Dendritic cell treated with granulocyte-macrophage colony-stimulating factor and Interleukin-4, amounts not matched to agents 40 ng/mL and 50 ng/mL, for 4 days (primary cell): ENCODE results near the gene SULF2.

Source experiments
- H3K27ac Mint-ChIP-seq: one replicate; pipeline ENCODE4 v1.8.0; 2022; ENCODE audit warnings: mild to moderate bottlenecking, mixed read lengths
- H3K27me3 Mint-ChIP-seq: one replicate; pipeline ENCODE4 v1.8.0; 2022; ENCODE audit warnings: mild to moderate bottlenecking, mixed read lengths
- H3K36me3 Mint-ChIP-seq: one replicate; pipeline ENCODE4 v1.8.0; 2022; ENCODE audit warnings: low read depth, mixed read lengths
- H3K4me1 Mint-ChIP-seq: one replicate; pipeline ENCODE4 v1.8.0; 2022; ENCODE audit warnings: low read depth, mixed read lengths
- H3K4me3 Mint-ChIP-seq: one replicate; pipeline ENCODE4 v1.8.0; 2022; ENCODE audit warnings: mild to moderate bottlenecking, moderate library complexity, mixed read lengths
- H3K9me3 Mint-ChIP-seq: one replicate; pipeline ENCODE4 v1.8.0; 2022; ENCODE audit warnings: mixed read lengths
- intact Hi-C: fragments of 100-400 bp; cut with micrococcal nuclease; formaldehyde crosslinking; loops from one replicate; pipeline ENCODE4 v1.15.0; 2022

The SULF2 gene

GRCh38 chr20:47754946-47755652 is 30.2 kb downstream of the SULF2 start:
- Mint-ChIP-seq H3K36me3 (peaks cover 100% of the 10 kb centered on the region), H3K4me1 (peaks cover 48% of the 10 kb centered on the region), H3K4me3 (no peak overlapping the region), H3K27ac (no peak overlapping the region), H3K27me3 (no peaks in the 10 kb centered on the region), H3K9me3 (no peaks in the 10 kb centered on the region)
- intact Hi-C loops, result no loop called here

GRCh38 chr20:47754388-47754715 is 30.9 kb downstream of the SULF2 start:
- H3K9me3 Mint-ChIP-seq, result no peaks in the 10 kb centered on the region
- no peak overlapping the region for H3K27ac Mint-ChIP-seq
- peaks cover 100% of the 10 kb centered on the region for H3K36me3 Mint-ChIP-seq
- intact Hi-C loops, result no loop called here
- no peaks in the 10 kb centered on the region for H3K27me3 Mint-ChIP-seq
- H3K4me3 Mint-ChIP-seq, result no peak overlapping the region
- H3K4me1 Mint-ChIP-seq, result peaks cover 48% of the 10 kb centered on the region

GRCh38 chr20:47753576-47754387 is 31.5 kb downstream of the SULF2 start:
- Mint-ChIP-seq H3K9me3 (no peaks in the 10 kb centered on the region), H3K4me1 (peaks cover 48% of the 10 kb centered on the region), H3K27me3 (no peaks in the 10 kb centered on the region), H3K4me3 (no peak overlapping the region), H3K36me3 (peaks cover 100% of the 10 kb centered on the region), H3K27ac (no peak overlapping the region)
- intact Hi-C loops, result no loop called here

GRCh38 chr20:47751449-47751848 is 33.8 kb downstream of the SULF2 start:
- Mint-ChIP-seq H3K36me3 (peaks cover 100% of the 10 kb centered on the region), H3K4me1 (peaks cover 52% of the 10 kb centered on the region), H3K27me3 (no peaks in the 10 kb centered on the region), H3K4me3 (no peak overlapping the region), H3K9me3 (no peaks in the 10 kb centered on the region), H3K27ac (peak overlapping the region; percentile 83)
- intact Hi-C loops, result no loop called here

DNA sequence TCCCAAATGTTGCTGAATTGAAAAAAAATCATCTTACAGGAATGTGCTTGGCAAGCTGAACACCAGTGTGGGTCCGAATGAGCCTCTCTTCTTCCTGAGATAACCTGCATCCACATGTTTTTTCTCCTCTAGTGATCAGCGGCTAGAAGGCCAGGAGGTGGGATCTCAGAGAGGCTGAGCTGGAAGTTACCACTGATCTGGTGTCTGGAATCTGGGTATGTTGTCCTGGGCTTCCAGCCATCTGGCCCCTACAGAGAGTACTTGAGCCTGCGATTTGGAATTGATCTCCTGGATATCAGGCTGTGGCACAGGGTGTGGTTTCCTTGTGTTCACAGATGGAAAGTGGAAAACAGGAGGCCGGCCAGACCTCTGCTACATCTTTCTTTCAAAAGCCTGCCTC is 35.9 kb downstream of the SULF2 start:
- Mint-ChIP-seq H3K27ac (peak overlapping the region; percentile 83), H3K9me3 (no peaks in the 10 kb centered on the region), H3K27me3 (no peaks in the 10 kb centered on the region), H3K4me1 (peaks cover 59% of the 10 kb centered on the region), H3K4me3 (no peak overlapping the region), H3K36me3 (peaks cover 98% of the 10 kb centered on the region)
- intact Hi-C loops, result no loop called here

DNA sequence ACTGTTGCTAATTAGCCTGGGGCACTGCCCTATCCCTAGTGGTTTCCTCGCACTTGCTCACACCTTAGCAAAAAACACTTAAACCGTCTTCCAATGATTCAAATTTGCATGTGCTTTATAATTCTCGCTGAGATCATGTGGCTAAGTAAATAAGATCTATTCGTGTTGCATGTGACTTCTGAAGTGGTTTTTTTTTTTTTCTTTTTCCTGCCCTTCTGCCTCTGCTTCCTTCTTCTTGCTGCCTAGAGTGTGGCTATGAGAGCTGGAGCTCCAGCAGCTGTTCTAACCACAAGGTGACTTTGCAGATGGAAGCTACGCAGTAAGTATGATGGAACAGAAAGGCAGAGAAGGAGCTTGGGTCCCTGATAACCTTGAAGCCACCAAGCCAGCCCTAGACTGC is 36.5 kb downstream of the SULF2 start:
- Mint-ChIP-seq H3K4me1 (peaks cover 62% of the 10 kb centered on the region), H3K27me3 (no peaks in the 10 kb centered on the region), H3K36me3 (peaks cover 98% of the 10 kb centered on the region), H3K9me3 (no peaks in the 10 kb centered on the region), H3K4me3 (peak overlapping the region; percentile 61), H3K27ac (peak overlapping the region; percentile 83)
- intact Hi-C loops, result no loop called here

DNA sequence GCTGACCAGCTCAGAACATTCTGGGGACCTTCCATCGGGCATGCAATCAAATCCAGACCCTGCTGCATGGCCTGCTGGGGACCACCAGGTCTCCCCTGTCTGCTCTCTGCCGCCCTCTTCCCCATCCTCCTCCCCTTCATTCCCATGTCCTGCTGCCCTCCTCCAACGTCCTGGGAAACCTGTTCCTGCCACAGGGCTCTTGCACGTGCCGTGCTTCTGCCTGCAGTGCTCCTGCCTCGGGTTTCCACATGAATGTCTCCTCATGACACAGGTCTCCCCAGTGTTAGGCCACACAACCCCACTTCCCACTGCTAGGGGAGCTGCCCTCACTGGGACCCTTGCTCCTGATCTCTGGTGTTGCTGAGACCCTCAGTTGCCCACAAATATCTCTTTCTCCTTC is 37.2 kb downstream of the SULF2 start:
- H3K4me3 Mint-ChIP-seq, result peak overlapping the region; percentile 61
- peak overlapping the region; percentile 83 for H3K27ac Mint-ChIP-seq
- intact Hi-C loops, result no loop called here
- H3K4me1 Mint-ChIP-seq, result peaks cover 70% of the 10 kb centered on the region
- H3K9me3 Mint-ChIP-seq, result no peaks in the 10 kb centered on the region
- H3K27me3 Mint-ChIP-seq, result no peaks in the 10 kb centered on the region
- peaks cover 98% of the 10 kb centered on the region for H3K36me3 Mint-ChIP-seq

- Mint-ChIP-seq H3K27ac (peak overlapping the region; percentile 83), H3K27me3 (no peaks in the 10 kb centered on the region), H3K9me3 (no peaks in the 10 kb centered on the region), H3K4me1 (peaks cover 70% of the 10 kb centered on the region), H3K4me3 (peak overlapping the region; percentile 28), H3K36me3 (peaks cover 95% of the 10 kb centered on the region)
- intact Hi-C loops, result no loop called here
Observed at GRCh38 chr20:47747669-47748031, 37.6 kb downstream of the SULF2 start.

- intact Hi-C loops, result no loop called here
- Mint-ChIP-seq H3K27me3 (no peaks in the 10 kb centered on the region), H3K36me3 (peaks cover 91% of the 10 kb centered on the region), H3K4me1 (peaks cover 81% of the 10 kb centered on the region), H3K27ac (no peak overlapping the region), H3K9me3 (no peaks in the 10 kb centered on the region), H3K4me3 (no peak overlapping the region)
Observed at GRCh38 chr20:47744803-47745202, 40.5 kb downstream of the SULF2 start.

- Mint-ChIP-seq H3K4me3 (no peak overlapping the region), H3K4me1 (peaks cover 81% of the 10 kb centered on the region), H3K9me3 (no peaks in the 10 kb centered on the region), H3K27me3 (no peaks in the 10 kb centered on the region), H3K27ac (peak overlapping the region; percentile 51), H3K36me3 (peaks cover 91% of the 10 kb centered on the region)
- intact Hi-C loops, result no loop called here
Observed at GRCh38 chr20:47743671-47744070, 41.6 kb downstream of the SULF2 start.

- H3K27ac Mint-ChIP-seq, result peak overlapping the region; percentile 91
- intact Hi-C loops, result no loop called here
- no peaks in the 10 kb centered on the region for H3K9me3 Mint-ChIP-seq
- peak overlapping the region; percentile 50 for H3K4me3 Mint-ChIP-seq
- peaks cover 91% of the 10 kb centered on the region for H3K36me3 Mint-ChIP-seq
- H3K4me1 Mint-ChIP-seq, result peaks cover 81% of the 10 kb centered on the region
- H3K27me3 Mint-ChIP-seq, result no peaks in the 10 kb centered on the region
Observed at GRCh38 chr20:47741669-47742608, 43.3 kb downstream of the SULF2 start.

DNA sequence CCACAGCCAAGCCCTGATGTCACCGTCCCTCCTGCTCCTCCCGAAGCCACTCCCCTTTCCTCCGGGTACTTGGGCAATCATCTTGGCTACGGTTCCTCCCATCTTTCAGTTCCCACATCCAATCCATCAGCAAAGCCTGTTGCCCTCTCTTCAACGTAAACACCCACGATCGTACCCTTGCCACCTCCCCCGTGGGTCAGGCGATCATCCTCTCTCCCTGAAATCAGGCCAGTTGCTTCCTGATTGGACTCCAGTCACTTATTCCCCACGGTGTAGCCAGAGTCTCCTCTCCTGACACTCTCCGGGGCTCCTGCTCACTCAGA is 44.5 kb downstream of the SULF2 start:
- H3K27me3 Mint-ChIP-seq, result no peaks in the 10 kb centered on the region

GRCh38 chr20:47740121-47740861 is 45.0 kb downstream of the SULF2 start:
- intact Hi-C loops, result loop anchor here (1.0 kb wide), 2 partner anchors 13 to 28 kb away; no protein-coding TSS in a partner anchor
- Mint-ChIP-seq H3K4me1 (peaks cover 85% of the 10 kb centered on the region), H3K9me3 (no peaks in the 10 kb centered on the region), H3K27me3 (no peaks in the 10 kb centered on the region), H3K27ac (peak overlapping the region; percentile 91), H3K4me3 (no peak overlapping the region), H3K36me3 (peaks cover 87% of the 10 kb centered on the region)

More for the DNA sequence above, 44.5 kb downstream of the SULF2 start:
- H3K4me1 Mint-ChIP-seq, result peaks cover 81% of the 10 kb centered on the region
- H3K27ac Mint-ChIP-seq, result peak overlapping the region; percentile 91
- H3K36me3 Mint-ChIP-seq, result peaks cover 88% of the 10 kb centered on the region
- H3K4me3 Mint-ChIP-seq, result peak overlapping the region; percentile 50
- intact Hi-C loops, result loop anchor here (1.0 kb wide), 2 partner anchors 14 to 27 kb away; no protein-coding TSS in a partner anchor
- no peaks in the 10 kb centered on the region for H3K9me3 Mint-ChIP-seq
